Activated CD4-positive, CD25-positive, alpha-beta regulatory T cell treated with anti-CD3 and anti-CD28 coated beads, Interleukin-2, amount 50 U/mL, for 72 hours (primary cell): ENCODE data around the gene PARD3B.

Experiments
- DNase-seq: peaks from one replicate; pipeline ENCODE4 v3.0.0; 2021

PARD3B gene

DNA sequence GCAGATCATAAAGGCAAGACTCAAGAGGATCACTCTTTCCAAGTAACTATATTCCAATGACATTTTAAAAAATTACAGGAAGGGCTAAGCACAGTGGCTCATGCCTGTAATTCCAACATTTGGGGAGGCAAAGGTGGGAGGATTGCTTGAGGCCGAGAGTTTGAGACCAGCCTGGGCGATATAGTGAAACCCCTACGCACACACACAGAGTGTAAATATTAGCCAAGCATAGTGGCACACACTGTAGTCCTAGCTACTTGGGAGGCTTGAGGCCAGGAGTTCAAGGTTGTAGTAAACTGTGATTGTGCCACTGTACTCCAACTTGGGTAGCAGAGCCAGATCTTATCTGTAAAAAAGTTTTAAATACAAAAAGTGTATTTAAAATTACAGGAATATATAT, 686.8 kb downstream of the PARD3B start:
- no peak for DNase-seq

DNA sequence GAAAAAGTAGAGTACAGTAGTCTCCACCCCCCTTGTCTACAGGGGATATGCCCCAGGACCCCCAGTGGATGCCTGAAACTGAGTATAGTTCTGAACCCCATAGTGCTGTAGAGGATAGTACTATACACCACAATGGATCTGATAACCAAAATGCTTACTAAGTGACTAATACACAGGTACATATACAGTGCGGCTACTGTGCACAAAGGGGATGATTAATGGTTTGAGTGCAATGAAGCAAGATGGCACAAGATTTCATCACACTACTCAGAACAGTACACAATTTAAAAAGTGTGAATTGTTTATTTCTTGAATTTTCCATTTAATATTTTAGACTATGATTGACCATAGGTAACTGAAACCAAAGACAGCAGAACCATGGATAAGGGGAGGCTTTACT, 690.2 kb downstream of the PARD3B start:
- DNase-seq, result no peak

DNA sequence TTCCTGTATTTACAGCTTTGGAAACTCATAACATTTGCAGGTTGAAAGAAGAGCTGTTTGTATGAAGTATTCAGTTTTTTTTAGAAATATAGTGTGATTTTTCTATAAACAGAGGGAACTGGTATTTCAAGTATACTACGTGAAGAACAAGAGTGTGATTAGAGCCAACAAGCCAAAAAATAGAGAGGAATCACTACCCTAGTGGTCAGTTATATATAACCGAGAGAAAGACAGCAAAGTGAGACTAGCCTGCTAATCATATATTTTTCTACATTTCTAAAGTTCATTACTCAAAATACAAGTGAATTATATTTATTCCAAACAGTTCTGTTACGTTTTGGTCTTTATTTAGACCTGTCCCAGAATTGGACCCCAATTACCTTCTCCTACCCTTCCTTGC, 692.2 kb downstream of the PARD3B start:
- no peak for DNase-seq

DNA sequence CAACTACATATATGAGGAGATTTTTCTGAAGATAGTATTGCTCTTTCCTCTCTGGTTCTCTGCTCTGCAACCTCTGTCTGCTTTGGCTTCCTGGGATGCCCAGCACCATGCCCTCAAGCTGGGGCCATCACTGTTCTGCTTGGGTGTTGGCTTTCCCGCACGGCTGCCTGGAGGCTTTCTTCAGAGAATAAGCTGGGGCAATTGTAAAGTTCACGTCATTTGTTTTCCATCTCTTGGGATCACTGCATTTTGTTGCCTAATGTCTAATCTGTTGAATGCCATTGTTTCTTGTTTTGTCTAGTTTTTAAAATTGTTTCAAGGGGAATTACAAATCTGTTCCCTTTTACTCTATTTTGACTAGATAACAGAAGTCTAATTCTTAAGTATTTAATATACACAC, 699.7 kb downstream of the PARD3B start:
- no peak for DNase-seq

DNA sequence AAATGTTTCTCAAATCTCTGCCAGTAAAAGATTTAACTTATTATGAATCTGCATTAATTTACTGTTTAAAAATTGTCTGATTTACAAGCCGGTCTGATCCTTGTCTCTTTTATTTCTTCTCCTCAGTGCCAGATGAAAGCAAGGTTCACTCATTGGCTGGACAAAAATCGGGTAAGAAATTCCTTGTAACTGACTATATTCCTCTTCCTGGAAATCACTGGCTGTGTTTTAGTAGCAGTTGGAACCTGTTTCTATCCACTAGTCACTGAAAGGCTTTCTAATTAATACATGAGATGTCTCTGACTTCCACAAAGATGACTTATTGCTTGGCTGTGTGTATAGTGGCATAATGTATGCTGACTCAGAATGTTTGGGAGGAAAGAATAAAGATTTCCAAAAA, 700.4 kb downstream of the PARD3B start:
- DNase-seq, result no peak

DNA sequence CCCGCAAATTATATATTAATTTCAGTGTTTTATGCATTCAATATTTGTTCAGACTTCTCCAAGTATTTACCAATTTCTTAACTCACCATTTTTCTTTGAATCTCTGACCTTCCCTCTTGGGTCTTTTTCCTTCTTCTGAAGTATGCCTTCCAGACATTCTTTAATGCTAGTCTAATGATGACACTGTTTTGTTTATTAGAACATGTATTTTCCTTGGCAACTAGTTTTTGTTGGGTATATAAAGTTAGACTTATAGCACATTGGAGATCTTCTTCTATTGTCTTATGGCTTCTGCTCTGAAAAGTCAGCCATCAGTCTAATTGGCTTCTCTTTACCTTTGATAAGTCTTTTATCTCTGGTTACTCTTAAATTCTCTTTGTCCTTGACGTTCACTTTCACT, 713.8 kb downstream of the PARD3B start:
- no peak for DNase-seq

DNA sequence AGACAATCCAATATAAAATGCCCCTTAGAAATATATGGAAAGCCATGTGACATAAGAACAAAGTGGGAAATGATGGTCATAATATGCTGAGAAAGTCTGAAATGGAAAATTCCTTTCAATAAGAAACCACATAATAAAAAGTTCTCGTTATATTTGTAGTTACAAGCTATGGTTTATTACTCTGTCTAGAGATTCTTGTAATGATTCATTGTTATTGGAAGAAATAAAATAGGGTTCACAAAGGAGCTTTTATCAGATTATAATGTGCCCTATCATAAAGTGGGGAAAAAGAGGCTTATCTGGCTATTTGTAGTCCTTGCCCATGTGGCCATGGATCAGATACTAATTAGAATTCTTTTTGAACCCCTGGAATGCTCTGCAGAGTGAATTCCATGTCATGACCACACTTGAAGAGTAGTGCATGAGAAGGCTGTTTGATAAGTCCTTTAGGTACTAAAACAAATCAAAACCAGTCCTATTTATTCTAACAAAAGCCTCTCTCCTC, 716.3 kb downstream of the PARD3B start:
- no peak for DNase-seq

DNA sequence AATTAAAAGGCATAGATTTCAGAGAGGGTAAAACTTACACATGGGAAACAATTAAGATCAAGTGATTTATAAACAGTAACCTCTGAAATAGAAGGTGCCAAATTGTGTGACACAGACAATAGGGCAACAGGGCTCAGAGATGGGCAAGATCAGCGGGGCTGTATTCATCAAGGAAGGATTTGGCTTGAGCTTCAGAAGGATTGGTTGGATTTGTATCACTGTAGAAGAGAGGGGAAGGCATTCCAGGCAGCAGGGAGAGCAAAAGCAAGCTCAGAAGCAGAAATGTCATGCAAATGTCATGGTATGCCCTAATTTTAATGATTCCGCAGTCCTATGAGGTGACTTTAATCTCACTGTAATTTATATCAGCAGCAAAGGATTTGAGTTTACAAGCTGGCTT, 722.0 kb downstream of the PARD3B start:
- no peak for DNase-seq

DNA sequence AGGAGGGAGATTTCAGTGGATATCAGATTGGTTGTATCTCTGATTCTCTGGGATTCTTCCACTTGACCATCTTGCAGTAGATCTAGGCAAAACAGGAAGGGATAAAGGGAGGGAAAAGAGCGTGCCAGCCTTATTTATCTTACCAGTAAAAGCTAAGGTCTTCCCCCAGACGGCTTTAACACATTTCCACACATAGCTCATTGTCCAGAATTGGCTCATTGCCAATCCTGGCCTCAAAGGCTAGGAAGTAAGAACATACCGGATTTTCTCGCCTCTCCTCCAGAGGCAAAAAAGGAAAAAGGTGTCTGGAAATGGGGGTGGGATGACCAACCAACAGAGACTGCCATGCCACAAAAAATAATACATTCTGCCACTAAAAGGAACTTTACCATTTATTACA, 725.4 kb downstream of the PARD3B start:
- no peak for DNase-seq

DNA sequence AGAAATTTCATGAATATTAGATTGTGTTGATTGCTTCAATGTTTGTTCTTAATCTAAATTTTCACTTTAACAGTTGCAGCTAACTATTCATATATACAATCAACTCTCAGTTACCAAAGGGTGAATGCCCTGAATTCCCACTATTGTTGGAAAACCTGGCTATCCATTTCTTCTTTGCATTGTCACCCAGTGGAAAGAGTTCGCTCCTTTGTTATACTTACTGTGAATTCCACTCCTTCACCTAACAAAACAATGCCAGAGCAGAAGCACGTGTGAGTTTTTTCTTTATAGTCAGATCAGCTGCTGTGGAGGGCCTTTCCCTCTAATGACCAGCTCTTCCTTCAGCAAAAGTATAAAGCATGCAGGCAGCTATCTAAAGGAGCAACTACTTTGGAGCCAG, 727.9 kb downstream of the PARD3B start:
- DNase-seq, result no peak

DNA sequence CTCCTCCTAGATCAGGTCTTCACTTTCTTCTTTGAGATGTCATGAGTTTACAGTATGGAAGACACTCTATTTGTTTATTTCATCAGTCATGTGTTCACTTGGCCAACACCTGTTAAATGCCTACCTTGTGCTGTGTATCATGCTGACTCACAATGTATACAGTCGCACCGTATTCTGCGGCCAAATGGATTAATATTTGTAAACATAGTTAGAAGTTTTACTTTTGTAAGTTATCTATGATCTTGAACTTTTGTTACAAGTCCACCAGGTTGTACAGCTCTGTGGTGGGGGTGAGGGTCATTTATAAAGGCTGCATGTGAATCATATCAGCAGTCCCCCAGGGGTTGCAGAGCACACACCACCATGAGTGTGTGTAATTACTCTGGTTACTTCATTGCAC, 728.4 kb downstream of the PARD3B start:
- no peak for DNase-seq

DNA sequence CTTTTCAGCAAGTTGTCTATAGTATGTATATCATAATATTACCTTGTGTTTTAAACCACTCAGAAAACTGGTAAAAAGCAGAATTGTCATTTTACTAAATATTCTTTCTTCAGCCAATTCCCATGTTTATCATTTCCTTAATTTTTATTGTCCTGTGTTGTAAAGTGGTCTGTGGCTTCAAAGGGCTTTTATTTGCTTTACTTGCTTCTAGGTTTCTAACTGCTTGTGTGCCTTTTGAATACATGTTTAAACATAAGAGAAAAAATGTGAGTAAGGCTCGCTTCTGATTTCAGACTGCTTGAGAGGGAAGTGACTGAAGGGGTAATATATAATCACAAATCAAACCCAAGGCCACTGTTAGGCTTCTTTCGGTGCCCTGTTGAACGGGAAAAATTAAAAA, 729.5 kb downstream of the PARD3B start:
- DNase-seq, result no peak

DNA sequence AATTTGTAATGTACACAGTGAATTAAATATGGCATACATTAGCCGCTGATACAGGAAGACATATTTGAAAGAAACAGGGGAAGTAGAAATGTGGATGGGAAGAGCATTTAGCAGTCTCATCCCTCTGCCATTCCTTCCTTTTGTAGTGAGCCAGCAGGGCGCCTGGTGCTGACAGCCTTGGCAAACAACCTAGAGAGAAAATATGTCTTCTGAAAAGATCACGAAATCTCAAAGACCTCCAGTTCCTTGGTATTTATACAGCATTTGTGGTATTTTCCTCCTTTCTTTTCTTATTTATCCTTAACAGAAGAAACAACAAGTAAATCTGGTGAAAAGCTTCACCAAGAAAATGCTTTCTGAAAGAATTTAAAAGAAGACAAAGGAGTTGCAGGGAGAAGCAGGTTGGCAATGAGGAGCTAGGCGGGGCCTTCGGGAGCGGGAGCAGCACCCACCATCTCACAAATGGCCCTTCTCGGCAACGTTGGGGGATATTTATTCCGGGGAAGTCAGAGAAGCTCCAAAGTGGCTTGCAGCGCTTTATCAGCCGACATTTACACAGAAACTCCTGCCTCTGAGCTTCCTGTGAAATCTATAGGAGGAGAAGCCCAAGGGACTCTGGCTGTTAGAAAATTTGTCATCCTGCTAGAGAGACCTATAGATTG, 731.0 kb downstream of the PARD3B start:
- DNase-seq, result no peak

DNA sequence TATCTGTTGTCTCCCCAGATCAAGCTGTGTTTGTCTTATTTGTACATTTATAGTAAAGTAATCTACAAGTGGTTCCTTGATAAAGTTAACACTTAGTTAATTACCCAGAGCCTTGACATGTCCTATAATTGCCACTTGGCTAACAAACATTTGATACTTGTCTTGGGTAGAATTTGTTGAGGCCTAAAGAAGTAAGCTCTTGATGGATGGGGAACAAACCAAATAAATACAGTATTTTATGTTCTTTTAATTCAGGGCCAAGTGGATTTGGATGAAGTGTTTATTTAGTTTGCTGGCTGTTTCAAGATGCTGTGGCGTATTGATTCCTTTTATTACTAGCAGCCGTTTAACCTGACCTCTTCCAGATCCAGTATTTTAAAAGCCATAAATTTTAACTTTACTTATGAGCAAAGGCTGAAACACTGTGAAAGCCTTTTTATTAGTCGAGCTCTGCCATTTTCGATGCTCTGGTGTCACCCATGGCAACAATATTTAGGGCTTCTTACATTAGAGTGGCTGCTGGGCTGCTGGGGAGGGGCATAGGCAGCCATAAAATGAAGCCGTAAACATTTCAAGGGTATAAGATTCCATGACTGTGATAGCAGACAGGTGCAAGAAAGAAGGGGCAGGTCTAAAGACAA, 735.4 kb downstream of the PARD3B start:
- no peak for DNase-seq

DNA sequence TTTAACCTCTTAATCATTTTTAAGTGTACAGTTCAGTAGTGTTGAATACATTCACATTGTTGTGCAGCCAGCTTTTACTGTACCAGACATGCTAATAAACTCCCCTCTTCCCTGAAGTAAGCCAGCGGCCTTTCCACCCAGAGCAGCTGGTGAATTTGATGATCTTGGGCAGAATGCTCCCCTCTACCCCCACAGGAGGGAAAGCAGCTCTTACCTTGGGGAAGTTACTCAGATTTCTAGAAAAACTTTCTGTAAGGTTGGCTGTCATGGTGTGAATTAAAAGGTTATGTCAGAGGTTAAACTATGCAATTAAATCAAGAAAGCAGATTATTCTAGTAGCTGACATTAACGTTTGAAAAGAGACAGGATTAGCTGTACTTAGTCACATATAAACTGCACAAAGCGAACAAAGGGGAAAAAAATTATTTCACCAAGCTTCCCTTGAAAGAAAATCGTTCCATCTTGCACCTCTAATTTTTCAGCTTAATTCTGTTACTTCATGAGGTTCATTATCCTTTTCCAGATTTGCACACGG, 738.5 kb downstream of the PARD3B start:
- no peak for DNase-seq

DNA sequence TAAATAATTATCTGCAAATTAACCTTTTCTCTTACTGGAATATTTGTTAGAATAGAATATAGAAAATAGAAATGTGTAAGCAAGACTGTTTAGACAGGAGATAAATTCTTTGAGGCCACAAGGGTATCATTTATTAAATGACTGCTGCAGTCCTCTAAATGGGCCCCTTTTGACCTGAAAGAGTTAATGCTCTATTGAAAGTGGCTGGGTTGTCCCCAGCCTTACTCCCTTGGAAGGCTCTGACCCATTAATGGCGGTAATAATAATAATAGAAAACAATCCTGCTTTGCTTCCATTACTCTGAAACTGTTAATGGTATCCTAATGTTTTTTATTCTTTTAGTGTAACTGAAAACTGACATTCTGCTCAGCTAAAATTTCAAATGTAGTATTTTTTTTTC, 739.1 kb downstream of the PARD3B start:
- DNase-seq, result no peak

DNA sequence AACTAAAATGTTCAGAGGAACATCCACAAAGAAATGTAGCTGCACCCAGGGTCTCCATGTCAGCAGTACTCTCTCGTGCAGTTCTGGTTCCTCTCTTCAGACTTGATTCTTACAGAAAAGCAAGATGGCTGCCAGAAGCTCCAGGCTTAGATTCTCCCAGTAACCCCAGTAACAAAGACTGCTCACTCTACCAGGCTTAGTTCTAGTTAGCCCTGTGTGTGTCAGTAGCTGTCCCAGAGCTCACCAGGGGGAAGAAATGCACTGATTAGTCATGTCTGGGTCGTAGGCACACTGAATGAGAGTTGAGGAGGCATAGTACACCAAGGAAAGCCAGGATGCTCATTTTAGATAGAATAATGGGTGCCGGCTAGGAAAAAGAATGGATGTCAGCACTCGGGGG, 742.0 kb downstream of the PARD3B start:
- no peak for DNase-seq

DNA sequence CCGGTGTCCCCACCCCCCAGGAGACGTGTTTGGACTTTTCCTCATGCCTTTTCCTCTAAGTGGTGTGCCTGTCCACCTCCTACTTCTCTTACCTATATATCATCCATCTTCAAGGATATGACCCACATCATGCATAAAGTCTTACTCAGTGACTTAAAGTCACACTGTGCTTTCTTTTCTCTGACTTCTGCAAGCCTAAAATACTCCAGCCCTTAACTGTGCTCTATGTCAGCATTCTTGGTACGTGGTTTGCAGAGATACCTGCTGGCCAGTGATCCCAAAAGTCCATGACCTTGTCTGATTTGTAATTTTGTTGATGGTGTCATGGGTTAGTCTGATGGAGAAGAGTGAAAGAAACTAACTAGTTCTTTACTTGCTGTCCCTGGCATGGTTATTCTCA, 743.4 kb downstream of the PARD3B start:
- no peak for DNase-seq

DNA sequence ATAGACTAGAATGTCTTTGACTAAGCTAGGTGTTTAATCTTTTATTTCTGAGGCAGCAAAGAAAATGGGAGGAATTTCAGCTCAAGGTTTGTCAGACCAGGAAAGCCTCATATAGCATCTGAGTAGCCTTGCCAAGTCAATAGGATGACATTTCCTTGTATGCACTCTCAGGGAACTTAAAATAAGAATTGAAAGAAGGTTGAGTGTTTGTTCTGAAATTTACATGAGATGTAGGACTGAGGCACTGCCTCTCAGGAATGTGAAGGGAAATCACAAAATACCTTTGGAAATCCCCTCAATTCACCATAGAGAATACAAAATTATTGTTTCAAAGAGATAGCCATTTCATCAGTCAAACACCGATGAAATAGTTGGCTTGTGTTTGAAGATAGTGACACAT, 745.0 kb downstream of the PARD3B start:
- DNase-seq, result no peak

DNA sequence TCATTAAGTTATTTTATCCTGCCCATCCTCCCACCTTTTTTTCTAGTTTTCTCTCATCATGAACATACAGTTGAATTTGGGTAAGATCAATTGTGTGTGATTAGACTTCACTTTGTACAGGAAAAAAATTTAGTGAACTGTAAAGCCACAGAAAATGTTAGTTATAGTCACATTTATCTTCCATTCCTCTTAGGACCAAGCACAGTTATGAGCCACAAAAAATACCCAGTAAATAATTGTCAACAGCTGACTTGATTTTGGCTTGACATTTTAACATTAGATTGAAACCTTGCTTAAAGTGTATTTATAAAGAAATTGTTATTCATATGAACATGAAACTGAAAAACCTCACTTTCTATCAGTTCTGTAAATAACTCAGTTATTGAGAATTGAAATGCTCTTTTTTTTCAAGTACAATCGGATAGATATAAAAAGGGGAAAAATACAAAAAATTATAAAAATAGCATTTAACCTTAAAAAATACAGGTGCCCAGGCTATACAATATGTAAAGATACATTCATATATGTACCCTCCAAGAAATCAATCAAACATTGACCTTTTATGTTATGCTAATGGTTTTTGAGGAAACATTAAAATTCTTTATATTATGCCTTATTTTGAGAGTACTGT, 747.5 kb downstream of the PARD3B start:
- DNase-seq, result no peak

DNA sequence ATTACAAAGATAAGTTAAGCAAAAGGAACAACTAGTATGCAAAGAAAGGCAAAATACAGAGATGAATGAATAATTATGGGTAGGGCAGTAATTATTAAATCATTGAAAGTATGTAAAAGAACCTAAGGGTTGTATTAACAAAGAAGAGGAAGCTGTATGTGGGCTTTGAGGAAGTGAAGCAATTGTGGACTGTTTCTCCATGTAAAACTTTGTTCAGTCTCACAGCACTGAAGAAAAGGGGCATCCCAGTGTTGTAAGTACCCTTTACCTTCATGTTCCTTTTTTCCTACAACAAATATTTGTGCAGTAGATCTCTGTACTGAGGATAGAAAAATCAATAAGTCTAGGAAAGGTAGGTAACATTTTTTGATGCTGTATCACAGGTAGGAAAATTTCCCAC, 748.3 kb downstream of the PARD3B start:
- DNase-seq, result no peak

DNA sequence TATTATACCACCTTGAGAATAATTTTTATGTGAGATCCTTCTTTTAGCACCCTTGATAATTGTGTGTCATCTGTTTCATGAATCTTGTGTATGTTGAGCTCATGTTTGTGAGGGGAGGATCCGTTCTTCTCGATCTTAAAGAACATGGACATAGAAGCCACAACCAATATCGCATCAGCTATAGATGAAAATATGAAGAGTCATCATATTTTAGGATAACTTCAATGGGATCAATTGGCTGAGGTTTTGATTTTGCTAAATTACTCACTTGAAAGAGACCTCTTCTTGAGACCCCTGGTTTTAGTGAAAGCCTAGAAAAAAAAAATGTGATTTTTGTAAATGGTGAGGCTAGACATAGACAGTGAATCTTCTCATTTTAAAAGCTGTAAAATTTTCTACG, 751.7 kb downstream of the PARD3B start:
- DNase-seq, result no peak

DNA sequence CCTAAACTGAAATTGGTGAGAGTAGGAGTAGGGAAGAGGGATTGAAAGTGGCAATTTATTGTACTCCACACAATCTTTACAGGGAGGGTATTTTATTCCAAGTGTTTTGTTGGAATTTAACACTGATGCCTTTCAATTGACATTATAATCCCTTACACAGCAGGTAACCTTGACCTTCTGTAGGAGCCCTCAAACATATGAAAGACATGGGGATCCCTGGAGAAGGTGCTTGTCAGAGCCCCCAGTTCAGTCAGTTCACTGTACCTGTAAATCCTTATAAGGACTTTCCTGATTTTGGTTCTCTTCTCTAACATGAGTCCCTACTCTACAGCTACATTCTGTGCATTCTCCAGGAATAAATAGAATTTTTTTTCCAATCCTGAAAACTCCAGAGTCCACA, 752.1 kb downstream of the PARD3B start:
- DNase-seq, result no peak

DNA sequence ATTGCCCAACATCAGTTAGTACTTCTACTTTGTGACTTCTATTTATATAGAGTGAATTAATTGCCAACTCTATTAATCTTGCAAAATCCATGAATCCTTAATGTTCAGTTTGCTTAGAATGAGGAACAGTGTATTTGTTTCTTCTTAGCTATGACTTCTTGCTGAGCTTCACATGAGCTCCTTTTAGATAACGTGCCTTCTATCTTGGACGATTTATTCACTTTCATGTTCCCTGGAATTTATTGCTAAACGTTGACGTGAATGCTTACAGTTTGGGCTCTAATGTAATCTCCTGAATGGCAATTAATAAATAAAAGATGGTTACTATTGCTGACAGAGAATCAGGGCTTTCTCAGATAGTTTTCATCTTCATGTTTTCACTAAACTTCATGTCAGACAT, 752.6 kb downstream of the PARD3B start:
- no peak for DNase-seq
